ENCODE data around the gene CYTH2.

GRCh38 chr19:48474084-48474592 lies 5.0 kb downstream of the CYTH2 start:
- TF ChIP-seq CTCF (IDR thresholded peaks at IDR 0.05) (no peak), POLR2AphosphoS5 (IDR thresholded peaks at IDR 0.05) (no peak), POLR2A (IDR thresholded peaks at IDR 0.05; ENCODE audit: low read depth) (no peak)
